ENCODE data around the gene PSMA5. TPM values are rescaled to one million over a fixed set of nuclear protein-coding genes. Genes with fewer than 3 reads are reported as not detected.

The PSMA5 gene
- total and polyA plus RNA-seq, 10 of the 15 experiments (the other 5 are each of a cell fraction or from before 2014, with no cell fraction given) = 58.7 to 271 (median 187) TPM

DNA sequence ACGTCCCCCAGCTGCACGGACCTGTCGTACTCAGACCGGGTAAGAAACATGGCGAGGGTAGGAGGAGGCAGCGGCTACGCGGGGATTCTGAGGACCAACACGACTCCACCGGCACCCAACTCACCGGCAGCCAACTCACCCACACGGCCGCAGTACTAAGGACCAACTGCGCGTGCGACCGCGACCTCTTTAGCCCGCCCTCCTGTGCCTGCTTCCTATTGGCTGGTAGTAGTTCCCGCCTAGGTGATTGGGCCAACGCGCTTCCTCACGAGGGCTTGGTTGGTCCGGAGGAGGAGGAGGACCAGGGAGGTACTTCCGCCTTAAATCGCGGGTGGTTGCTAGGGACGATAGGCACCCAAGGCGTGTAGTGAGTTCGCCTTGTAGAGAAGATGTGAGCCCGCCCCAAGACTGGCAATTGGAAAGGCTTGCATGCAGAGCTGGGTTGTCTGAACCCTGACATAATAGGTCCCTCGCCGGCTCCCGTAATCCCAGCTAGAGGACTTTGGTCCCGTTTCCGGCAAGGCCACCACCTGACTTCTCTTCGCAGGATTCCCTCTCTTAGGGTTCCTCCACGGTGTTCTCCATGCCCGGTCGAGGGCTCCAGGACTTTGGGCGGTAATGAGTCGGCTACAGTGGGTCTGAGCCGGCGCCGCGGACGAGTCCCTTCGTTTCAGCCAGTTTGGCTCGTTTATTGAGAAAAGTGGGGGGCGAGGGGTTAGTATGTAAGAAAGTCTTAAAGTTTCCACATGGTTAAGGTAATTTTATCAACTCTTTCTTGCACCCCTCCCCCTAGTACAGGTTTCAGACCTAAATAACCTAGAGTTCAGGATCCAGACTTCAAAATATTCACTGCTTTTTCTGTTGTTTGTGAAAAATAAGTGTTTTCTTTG, at the start of gene PSMA5 (continued):
- TF ChIP-seq, protein P1, sequence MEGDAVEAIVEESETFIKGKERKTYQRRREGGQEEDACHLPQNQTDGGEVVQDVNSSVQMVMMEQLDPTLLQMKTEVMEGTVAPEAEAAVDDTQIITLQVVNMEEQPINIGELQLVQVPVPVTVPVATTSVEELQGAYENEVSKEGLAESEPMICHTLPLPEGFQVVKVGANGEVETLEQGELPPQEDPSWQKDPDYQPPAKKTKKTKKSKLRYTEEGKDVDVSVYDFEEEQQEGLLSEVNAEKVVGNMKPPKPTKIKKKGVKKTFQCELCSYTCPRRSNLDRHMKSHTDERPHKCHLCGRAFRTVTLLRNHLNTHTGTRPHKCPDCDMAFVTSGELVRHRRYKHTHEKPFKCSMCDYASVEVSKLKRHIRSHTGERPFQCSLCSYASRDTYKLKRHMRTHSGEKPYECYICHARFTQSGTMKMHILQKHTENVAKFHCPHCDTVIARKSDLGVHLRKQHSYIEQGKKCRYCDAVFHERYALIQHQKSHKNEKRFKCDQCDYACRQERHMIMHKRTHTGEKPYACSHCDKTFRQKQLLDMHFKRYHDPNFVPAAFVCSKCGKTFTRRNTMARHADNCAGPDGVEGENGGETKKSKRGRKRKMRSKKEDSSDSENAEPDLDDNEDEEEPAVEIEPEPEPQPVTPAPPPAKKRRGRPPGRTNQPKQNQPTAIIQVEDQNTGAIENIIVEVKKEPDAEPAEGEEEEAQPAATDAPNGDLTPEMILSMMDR (IDR thresholded peaks at IDR 0.05 in 2 of 3, conservative IDR thresholded peaks at IDR 0.05 in 1 of 3; ENCODE audit: control insufficient read depth in 2 of 3, extremely low read depth in 1 of 3, insufficient read depth in 1 of 3, low read depth in 3 of 3, low read length in 3 of 3) = no peak
- TF ChIP-seq FOXK2 (IDR thresholded peaks at IDR 0.05) (no peak), NR2F1 (conservative IDR thresholded peaks at IDR 0.05) (no peak), ASH2L (IDR thresholded peaks at IDR 0.05; ENCODE audit: borderline replicate concordance, low read depth) (no peak), STAT3 (IDR thresholded peaks at IDR 0.05; ENCODE audit: low read depth, low read length) (no peak), PAX5 (IDR thresholded peaks at IDR 0.05; ENCODE audit: borderline replicate concordance, low read depth, low read length) (no peak; the same call in 1 of the 2 replicates), CHD2 (IDR thresholded peaks at IDR 0.05; ENCODE audit: borderline replicate concordance, low read depth, low read length) (peak; percentile 94), RCOR1 (conservative IDR thresholded peaks at IDR 0.05; ENCODE audit: low read depth, low read length) (no peak), ZZZ3 (IDR thresholded peaks at IDR 0.05; ENCODE audit: control insufficient read depth, insufficient read length, low read depth) (no peak), BMI1 (IDR thresholded peaks at IDR 0.05; ENCODE audit: borderline replicate concordance) (peak; percentile 83; the same call in 1 of the 2 replicates), ATF7 (IDR thresholded peaks at IDR 0.05; ENCODE audit: low read depth) (no peak), SIN3A (IDR thresholded peaks at IDR 0.05; ENCODE audit: low read depth, low read length) (peak; percentile 54; the same call in 1 of the 2 replicates), MTA3 (IDR thresholded peaks at IDR 0.05; ENCODE audit: borderline replicate concordance, low read length) (no peak), KAT2A (conservative IDR thresholded peaks at IDR 0.05; ENCODE audit: control insufficient read depth, low read depth, low read length) (no peak), TCF12 (IDR thresholded peaks at IDR 0.05; ENCODE audit: low read depth, low read length) (peak; percentile 42; the same call in 1 of the 2 replicates), CREM (IDR thresholded peaks at IDR 0.05; ENCODE audit: low read depth) (0 out of 2 replicates have a peak, but pooled peaks have one; percentile 41), BCL11A (IDR thresholded peaks at IDR 0.05; ENCODE audit: low read depth, low read length) (no peak), ESRRA (IDR thresholded peaks at IDR 0.05; ENCODE audit: low read length) (no peak), RB1 (IDR thresholded peaks at IDR 0.05; ENCODE audit: borderline replicate concordance) (peak; percentile 8; the same call in 1 of the 2 replicates), MEF2A (IDR thresholded peaks at IDR 0.05; ENCODE audit: insufficient read depth, low read depth, low read length) (no peak)
- TF ChIP-seq, protein P2, sequence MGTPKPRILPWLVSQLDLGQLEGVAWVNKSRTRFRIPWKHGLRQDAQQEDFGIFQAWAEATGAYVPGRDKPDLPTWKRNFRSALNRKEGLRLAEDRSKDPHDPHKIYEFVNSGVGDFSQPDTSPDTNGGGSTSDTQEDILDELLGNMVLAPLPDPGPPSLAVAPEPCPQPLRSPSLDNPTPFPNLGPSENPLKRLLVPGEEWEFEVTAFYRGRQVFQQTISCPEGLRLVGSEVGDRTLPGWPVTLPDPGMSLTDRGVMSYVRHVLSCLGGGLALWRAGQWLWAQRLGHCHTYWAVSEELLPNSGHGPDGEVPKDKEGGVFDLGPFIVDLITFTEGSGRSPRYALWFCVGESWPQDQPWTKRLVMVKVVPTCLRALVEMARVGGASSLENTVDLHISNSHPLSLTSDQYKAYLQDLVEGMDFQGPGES (IDR thresholded peaks at IDR 0.05) = peak; percentile 80
- TF ChIP-seq, protein P3, sequence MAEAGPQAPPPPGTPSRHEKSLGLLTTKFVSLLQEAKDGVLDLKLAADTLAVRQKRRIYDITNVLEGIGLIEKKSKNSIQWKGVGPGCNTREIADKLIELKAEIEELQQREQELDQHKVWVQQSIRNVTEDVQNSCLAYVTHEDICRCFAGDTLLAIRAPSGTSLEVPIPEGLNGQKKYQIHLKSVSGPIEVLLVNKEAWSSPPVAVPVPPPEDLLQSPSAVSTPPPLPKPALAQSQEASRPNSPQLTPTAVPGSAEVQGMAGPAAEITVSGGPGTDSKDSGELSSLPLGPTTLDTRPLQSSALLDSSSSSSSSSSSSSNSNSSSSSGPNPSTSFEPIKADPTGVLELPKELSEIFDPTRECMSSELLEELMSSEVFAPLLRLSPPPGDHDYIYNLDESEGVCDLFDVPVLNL (IDR thresholded peaks at IDR 0.05; ENCODE audit: low read depth, low read length) = peak; percentile 58; the same call in 1 of the 2 replicates
- TF ChIP-seq, protein P4, sequence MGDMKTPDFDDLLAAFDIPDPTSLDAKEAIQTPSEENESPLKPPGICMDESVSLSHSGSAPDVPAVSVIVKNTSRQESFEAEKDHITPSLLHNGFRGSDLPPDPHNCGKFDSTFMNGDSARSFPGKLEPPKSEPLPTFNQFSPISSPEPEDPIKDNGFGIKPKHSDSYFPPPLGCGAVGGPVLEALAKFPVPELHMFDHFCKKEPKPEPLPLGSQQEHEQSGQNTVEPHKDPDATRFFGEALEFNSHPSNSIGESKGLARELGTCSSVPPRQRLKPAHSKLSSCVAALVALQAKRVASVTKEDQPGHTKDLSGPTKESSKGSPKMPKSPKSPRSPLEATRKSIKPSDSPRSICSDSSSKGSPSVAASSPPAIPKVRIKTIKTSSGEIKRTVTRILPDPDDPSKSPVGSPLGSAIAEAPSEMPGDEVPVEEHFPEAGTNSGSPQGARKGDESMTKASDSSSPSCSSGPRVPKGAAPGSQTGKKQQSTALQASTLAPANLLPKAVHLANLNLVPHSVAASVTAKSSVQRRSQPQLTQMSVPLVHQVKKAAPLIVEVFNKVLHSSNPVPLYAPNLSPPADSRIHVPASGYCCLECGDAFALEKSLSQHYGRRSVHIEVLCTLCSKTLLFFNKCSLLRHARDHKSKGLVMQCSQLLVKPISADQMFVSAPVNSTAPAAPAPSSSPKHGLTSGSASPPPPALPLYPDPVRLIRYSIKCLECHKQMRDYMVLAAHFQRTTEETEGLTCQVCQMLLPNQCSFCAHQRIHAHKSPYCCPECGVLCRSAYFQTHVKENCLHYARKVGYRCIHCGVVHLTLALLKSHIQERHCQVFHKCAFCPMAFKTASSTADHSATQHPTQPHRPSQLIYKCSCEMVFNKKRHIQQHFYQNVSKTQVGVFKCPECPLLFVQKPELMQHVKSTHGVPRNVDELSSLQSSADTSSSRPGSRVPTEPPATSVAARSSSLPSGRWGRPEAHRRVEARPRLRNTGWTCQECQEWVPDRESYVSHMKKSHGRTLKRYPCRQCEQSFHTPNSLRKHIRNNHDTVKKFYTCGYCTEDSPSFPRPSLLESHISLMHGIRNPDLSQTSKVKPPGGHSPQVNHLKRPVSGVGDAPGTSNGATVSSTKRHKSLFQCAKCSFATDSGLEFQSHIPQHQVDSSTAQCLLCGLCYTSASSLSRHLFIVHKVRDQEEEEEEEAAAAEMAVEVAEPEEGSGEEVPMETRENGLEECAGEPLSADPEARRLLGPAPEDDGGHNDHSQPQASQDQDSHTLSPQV (IDR thresholded peaks at IDR 0.05) = no peak
